Measurements from ENCODE around the gene GCC2.
"Not testable (repeated sequence)": the region's sequence is repeated elsewhere in the genome, so short reads cannot be mapped to it uniquely, and the experiment has no call there.

GCC2 gene

DNA sequence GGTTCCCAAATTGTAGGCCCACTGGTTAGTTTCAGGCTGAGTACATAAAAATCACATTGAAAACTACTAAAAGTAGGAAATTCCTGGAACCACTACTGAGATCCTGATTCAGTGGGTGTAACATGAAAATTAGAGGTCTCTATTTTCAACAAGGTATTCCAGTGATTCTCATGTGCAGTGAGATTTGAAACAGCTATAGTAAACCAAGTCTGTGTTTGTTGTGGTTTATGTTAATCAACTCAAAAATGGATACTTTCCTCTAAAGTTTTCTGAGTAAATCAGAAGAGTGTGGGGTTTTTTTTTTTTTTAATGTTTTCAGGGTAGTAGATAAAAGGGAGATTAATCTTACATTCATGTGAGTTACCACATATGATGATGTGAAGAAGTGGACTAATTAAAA is 42.8 kb downstream of the GCC2 start:
- peaks cover 4% of the 10 kb centered on the region for H3K36me3 ChIP-seq (ENCODE audit: control insufficient read depth, insufficient read depth, low read length)
- no peak overlapping the region for H3K9ac ChIP-seq (ENCODE audit: low read length)
- no peak overlapping the region for H3K4me3 ChIP-seq (ENCODE audit: low read length)
- no peaks in the 10 kb centered on the region for H3K9me3 ChIP-seq (ENCODE audit: control insufficient read depth, low read length)
- H3K27me3 ChIP-seq (ENCODE audit: control insufficient read depth, insufficient read depth, low read length): no peaks in the 10 kb centered on the region
- no peaks in the 10 kb centered on the region for H3K4me1 ChIP-seq (ENCODE audit: control insufficient read depth, insufficient read depth, low read length)

DNA sequence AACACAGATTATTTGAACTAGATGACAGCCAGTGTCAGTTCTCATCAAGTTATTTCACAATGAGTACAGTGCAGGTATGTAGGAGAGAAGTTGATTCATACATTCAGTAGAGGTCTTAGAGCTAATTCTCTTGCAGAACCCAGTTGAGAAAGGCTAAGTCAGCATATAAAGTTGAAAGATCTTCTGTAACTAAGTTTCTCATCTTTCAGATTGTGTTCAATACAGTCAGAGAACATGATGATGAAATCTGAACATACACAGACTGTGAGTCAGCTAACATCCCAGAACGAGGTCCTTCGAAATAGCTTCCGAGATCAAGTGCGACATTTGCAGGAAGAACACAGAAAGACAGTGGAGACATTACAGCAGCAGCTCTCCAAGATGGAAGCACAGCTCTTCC is 43.4 kb downstream of the GCC2 start:
- Histone ChIP-seq H3K9ac (ENCODE audit: low read length) (no peak overlapping the region), H3K36me3 (ENCODE audit: control insufficient read depth, insufficient read depth, low read length) (peaks cover 4% of the 10 kb centered on the region), H3K9me3 (ENCODE audit: control insufficient read depth, low read length) (no peaks in the 10 kb centered on the region), H3K4me3 (ENCODE audit: low read length) (no peak overlapping the region), H3K27me3 (ENCODE audit: control insufficient read depth, insufficient read depth, low read length) (no peaks in the 10 kb centered on the region), H3K4me1 (ENCODE audit: control insufficient read depth, insufficient read depth, low read length) (no peaks in the 10 kb centered on the region)

DNA sequence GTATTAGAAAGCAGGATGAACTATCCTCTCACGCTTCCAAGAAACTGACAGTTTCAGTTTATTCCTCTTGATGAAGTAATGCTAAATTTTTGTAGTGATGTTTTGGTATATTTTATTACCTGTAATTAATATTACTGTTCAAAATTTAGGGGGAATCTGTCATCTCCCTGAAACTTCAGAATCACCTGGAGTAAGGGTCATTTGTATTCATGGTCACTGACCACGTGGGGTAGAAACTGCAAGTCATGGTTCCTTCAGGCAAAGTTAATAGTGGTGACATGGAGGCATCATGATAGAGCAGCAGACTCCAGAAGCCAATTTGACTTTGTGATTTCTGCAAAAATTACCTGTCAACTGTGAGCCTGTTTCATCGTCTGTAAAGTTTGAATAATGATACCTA is 47.2 kb downstream of the GCC2 start:
- H3K9me3 ChIP-seq (ENCODE audit: control insufficient read depth, low read length); H3K36me3 ChIP-seq (ENCODE audit: control insufficient read depth, insufficient read depth, low read length); H3K4me1 ChIP-seq (ENCODE audit: control insufficient read depth, insufficient read depth, low read length); H3K9ac ChIP-seq (ENCODE audit: low read length); H3K4me3 ChIP-seq (ENCODE audit: low read length); H3K27me3 ChIP-seq (ENCODE audit: control insufficient read depth, insufficient read depth, low read length): not testable (repeated sequence)

DNA sequence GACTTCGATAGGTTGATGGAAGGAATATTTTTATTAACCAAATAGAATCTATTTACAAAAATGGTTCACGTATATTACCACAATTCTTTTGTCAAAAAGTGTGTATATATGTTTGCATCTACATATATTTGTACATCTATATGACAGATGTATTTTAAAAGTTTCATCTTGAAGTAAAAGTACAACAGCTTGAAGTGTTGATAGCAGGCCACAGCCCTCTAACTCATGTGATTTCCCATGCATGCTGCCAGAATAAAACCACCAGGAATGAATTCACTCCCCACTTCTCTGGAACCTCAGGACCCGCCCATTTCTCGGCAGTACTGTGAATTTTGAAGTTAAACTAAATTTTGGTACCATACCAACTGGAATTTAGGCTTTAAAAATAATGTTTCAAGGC is 58.6 kb downstream of the GCC2 start:
- H3K4me1 ChIP-seq (ENCODE audit: control insufficient read depth, insufficient read depth, low read length); H3K4me3 ChIP-seq (ENCODE audit: low read length); H3K27me3 ChIP-seq (ENCODE audit: control insufficient read depth, insufficient read depth, low read length); H3K9me3 ChIP-seq (ENCODE audit: control insufficient read depth, low read length); H3K36me3 ChIP-seq (ENCODE audit: control insufficient read depth, insufficient read depth, low read length); H3K9ac ChIP-seq (ENCODE audit: low read length): not testable (repeated sequence)

DNA sequence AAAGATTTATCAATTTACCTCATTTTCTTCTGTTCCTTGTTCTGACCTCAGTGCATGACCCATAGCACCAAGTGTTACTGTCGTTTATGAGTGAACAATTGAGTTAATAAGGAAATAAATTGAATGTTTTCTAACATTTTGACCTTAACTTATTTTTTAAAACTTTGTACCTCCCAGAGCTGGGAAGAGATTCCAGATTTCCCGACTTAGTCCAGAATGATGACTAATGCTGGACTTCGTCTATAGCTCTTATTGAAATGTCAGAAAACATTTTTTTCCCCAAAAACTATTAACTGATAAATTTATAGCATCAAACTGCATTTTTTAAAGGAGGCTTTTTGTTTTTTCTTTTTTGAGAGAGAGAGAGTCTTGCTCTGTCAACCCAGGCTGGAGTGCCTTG is 63.4 kb downstream of the GCC2 start:
- not testable (repeated sequence) for H3K9ac ChIP-seq (ENCODE audit: low read length); H3K9me3 ChIP-seq (ENCODE audit: control insufficient read depth, low read length); H3K27me3 ChIP-seq (ENCODE audit: control insufficient read depth, insufficient read depth, low read length)

DNA sequence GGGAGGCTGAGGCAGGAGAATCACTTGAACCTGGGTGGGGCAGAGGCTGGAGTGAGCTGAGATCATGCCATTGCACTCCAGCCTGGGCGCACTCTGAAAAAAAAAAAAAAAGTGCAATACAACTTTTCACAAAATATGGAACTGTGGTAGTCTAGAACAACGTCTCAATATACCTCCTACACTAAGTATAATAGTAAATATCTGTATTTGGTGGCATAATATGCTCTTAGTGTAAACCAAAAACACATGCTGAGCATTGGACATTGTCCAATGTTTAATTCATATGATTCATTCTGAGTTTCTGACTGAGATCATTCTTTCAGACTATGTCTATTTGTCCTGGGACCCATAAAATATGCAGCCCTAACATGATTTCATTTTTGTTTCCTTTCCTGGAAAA is 65.5 kb downstream of the GCC2 start:
- not testable (repeated sequence) for H3K4me1 ChIP-seq (ENCODE audit: control insufficient read depth, insufficient read depth, low read length)

More for the DNA sequence above, 63.4 kb downstream of the GCC2 start:
- not testable (repeated sequence) for H3K4me1 ChIP-seq (ENCODE audit: control insufficient read depth, insufficient read depth, low read length); H3K36me3 ChIP-seq (ENCODE audit: control insufficient read depth, insufficient read depth, low read length); H3K4me3 ChIP-seq (ENCODE audit: low read length)

DNA sequence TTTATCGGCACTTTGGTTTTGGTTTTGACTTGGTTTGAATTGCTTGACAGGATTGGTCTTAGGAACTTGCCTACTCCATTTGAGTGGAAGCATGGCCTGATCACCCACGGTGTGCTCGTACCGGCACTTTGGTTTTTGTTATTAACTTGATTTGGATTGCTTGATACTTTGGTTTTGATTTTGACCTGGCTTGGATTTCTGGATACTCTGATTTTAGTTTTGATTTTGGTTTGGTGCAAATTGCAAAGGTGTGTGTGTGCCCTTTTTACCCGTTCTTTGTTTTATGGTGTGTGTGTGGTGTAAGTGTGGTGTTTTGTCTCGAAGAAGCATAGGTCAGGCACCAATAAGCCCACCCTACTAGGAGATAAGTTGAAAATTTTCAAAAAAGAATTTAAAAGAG is 75.7 kb downstream of the GCC2 start:
- not testable (repeated sequence) for H3K9me3 ChIP-seq (ENCODE audit: control insufficient read depth, low read length); H3K4me1 ChIP-seq (ENCODE audit: control insufficient read depth, insufficient read depth, low read length); H3K27me3 ChIP-seq (ENCODE audit: control insufficient read depth, insufficient read depth, low read length); H3K9ac ChIP-seq (ENCODE audit: low read length); H3K4me3 ChIP-seq (ENCODE audit: low read length); H3K36me3 ChIP-seq (ENCODE audit: control insufficient read depth, insufficient read depth, low read length)

More for the DNA sequence above, 65.5 kb downstream of the GCC2 start:
- not testable (repeated sequence) for H3K27me3 ChIP-seq (ENCODE audit: control insufficient read depth, insufficient read depth, low read length); H3K4me3 ChIP-seq (ENCODE audit: low read length); H3K36me3 ChIP-seq (ENCODE audit: control insufficient read depth, insufficient read depth, low read length); H3K9ac ChIP-seq (ENCODE audit: low read length); H3K9me3 ChIP-seq (ENCODE audit: control insufficient read depth, low read length)

DNA sequence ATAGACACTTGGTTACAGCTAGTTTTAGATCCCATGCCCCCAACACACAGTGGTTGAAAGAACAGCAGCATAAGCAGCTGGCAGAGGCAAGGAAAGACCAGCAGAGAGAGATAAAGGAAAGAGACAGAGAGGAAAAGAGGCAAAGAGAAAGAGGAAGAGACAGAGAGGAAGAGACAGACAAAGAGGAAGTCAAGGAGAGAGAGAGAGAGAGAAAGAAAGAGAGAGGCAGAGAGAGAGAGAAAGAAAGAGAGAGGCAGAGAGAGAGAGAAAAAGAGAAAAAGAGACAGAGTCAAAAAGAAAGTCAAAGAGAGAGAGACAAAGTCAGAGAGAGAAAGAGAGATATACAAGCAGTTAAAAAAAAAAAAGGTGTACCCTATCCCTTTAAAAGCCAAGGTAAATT is 76.3 kb downstream of the GCC2 start:
- not testable (repeated sequence) for H3K4me1 ChIP-seq (ENCODE audit: control insufficient read depth, insufficient read depth, low read length)

DNA sequence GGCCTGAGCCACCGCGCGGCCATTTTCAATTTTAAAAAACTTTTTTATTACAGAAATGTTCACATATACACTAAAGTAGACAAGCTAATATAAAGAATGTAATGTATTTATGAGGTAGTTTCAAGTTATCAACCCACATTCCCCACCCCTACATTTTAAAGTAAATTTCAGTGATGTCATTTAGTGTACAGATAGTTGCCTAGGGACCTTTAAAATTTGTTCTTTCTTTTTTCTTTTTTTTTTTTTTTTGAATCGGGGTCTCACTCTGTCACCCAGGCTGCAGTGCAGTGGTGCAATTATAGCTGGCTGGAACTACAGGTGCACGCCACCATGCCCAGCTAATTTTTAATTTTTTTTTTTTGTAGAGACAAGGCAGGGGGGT is 82.7 kb downstream of the GCC2 start:
- H3K4me1 ChIP-seq (ENCODE audit: control insufficient read depth, insufficient read depth, low read length): peaks cover 5% of the 10 kb centered on the region
- H3K27me3 ChIP-seq (ENCODE audit: control insufficient read depth, insufficient read depth, low read length): no peaks in the 10 kb centered on the region
- no peak overlapping the region for H3K4me3 ChIP-seq (ENCODE audit: low read length)
- no peak overlapping the region for H3K9ac ChIP-seq (ENCODE audit: low read length)
- no peaks in the 10 kb centered on the region for H3K9me3 ChIP-seq (ENCODE audit: control insufficient read depth, low read length)
- H3K36me3 ChIP-seq (ENCODE audit: control insufficient read depth, insufficient read depth, low read length): no peaks in the 10 kb centered on the region

More for the DNA sequence above, 76.3 kb downstream of the GCC2 start:
- H3K4me3 ChIP-seq (ENCODE audit: low read length); H3K36me3 ChIP-seq (ENCODE audit: control insufficient read depth, insufficient read depth, low read length); H3K9ac ChIP-seq (ENCODE audit: low read length); H3K27me3 ChIP-seq (ENCODE audit: control insufficient read depth, insufficient read depth, low read length); H3K9me3 ChIP-seq (ENCODE audit: control insufficient read depth, low read length): not testable (repeated sequence)

DNA sequence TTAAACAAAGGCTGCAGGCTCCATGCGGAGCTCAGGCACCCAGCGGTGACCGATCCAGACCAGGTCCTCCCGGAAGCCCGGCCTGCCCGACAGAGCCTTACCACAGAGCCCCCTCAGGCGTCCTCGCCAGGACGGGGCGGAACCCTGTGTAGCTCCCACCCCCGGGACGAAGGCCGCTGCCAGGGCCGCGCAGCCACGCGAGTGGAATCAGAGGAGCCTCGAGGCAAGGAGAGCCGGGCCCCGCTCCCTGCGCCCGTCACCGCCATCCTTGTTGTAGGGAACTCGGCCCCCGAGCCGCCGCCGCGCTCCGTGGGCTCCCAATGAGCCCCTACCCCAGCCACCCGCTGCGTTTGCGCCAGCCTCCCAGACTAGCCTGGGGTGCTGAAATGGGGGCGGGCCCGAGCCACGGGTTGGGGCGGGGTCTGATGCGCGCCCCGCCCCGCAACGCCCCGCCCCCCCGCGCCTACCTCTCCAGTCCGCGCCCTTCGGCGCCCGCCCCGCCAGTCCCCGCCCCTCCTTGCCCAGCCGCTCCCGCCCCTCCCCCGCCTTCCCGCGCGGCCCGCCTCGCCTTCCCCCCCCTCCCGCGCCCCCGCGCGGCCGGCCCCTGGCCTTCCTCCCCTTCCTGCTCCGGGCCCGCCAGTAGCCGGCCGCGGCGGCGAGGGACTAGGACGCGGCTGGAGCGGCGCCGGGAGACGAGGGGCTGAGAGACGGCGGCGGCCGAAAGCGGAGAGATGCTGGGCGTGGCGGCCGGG is 85.0 kb downstream of the GCC2 start, which contains the start of gene LIMS1:
Gene LIMS1 (plus strand): TSS at position 639 of the 752 bp plus-strand sequence. CDS start 93 bp downstream, at position 732.
- Histone ChIP-seq H3K9ac (ENCODE audit: low read length) (peak within 1 kb of the TSS; percentile 79), H3K27me3 (ENCODE audit: control insufficient read depth, insufficient read depth, low read length) (no peaks in the 10 kb centered on the region), H3K9me3 (ENCODE audit: control insufficient read depth, low read length) (no peaks in the 10 kb centered on the region), H3K4me3 (ENCODE audit: low read length) (peak within 1 kb of the TSS; percentile 65), H3K4me1 (ENCODE audit: control insufficient read depth, insufficient read depth, low read length) (peaks cover 6% of the 10 kb centered on the region), H3K36me3 (ENCODE audit: control insufficient read depth, insufficient read depth, low read length) (no peaks in the 10 kb centered on the region)

DNA sequence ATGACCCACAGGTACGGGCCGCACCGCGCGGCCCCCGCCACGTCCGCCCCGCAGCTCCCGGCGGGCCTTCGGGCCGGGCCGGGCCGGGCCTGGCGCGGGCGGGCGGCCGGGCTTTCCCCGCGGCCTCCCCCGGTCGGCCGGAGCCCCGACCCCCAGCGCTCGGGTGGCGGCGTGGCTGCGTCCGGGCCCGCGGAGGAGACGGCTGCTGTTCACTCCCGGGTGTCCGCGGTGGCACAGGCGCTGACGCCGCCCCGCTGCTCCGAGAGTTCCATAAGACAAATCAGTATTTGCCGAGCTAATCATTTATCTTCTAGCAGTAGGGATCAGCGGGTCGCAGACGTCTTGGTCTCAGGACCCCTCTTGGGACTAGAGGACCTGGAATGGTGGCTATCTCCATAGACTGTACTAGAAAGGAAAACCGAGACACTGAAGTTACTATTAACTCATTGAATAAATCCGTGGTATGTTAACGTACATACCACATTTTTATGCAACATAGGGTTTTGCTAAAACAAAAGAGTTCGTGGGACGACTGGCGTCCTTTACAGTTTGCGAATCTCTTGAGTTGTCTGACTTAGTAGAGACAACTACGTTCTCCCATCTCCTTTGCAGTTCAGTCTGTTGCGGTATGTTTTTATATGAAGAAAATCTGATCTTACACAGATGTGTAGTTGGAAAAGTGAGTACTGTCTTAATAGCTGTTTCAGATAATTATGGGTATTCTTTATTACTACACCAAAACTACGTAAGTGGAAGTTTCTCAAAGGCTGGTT is 85.8 kb downstream of the GCC2 start:
- H3K27me3 ChIP-seq (ENCODE audit: control insufficient read depth, insufficient read depth, low read length): no peaks in the 10 kb centered on the region
- peak overlapping the region; percentile 34 for H3K4me3 ChIP-seq (ENCODE audit: low read length)
- peaks cover 6% of the 10 kb centered on the region for H3K4me1 ChIP-seq (ENCODE audit: control insufficient read depth, insufficient read depth, low read length)
- no peaks in the 10 kb centered on the region for H3K9me3 ChIP-seq (ENCODE audit: control insufficient read depth, low read length)
- no peaks in the 10 kb centered on the region for H3K36me3 ChIP-seq (ENCODE audit: control insufficient read depth, insufficient read depth, low read length)
- H3K9ac ChIP-seq (ENCODE audit: low read length): peak overlapping the region; percentile 69

DNA sequence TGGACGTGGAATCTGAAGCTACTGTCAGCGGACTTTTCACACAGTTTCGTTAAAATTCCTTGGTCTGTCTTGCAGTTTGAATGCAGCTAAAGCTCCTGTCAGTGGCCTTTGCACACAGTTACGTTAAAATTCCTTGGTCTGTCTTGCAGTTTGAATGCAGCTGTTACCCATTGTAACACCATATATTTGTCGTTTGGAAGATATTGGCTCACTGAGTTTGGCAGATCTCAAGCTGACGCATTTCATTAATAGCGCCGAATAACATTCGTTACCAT is 86.3 kb downstream of the GCC2 start:
- H3K4me3 ChIP-seq (ENCODE audit: low read length): peak overlapping the region; percentile 34
- no peaks in the 10 kb centered on the region for H3K9me3 ChIP-seq (ENCODE audit: control insufficient read depth, low read length)
- H3K4me1 ChIP-seq (ENCODE audit: control insufficient read depth, insufficient read depth, low read length): peaks cover 6% of the 10 kb centered on the region
- H3K9ac ChIP-seq (ENCODE audit: low read length): peak overlapping the region; percentile 69
- no peaks in the 10 kb centered on the region for H3K27me3 ChIP-seq (ENCODE audit: control insufficient read depth, insufficient read depth, low read length)
- no peaks in the 10 kb centered on the region for H3K36me3 ChIP-seq (ENCODE audit: control insufficient read depth, insufficient read depth, low read length)
